ENCODE results near the gene ETV3. TPM values are rescaled to one million over a fixed set of nuclear protein-coding genes. Genes with fewer than 3 reads are reported as not detected.

The ETV3 gene
- total RNA-seq, 1 experiment from 2014 or later: 21.2 TPM

DNA sequence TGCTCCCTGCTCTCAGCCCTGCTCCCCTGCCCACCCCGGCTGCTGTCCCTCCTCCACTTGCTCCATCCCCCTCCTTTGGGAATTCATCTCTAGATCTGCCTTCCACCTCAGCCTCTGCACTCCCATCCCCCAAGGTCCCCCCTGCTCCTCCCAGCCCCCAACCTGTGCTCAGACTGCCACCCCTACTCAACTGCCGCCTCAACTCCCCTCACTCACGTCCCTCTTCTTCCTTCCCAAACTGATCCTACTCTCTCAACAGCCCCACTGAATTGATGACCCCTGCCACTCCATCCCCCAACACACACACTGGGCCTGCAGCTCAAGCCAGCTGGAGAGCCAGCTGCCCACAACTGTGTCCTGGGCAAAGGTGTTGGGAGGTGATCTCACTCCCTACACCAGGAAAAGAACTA lies 22.8 kb downstream of the ETV3 start:
- no peaks in the 10 kb centered on the region for H3K4me1 ChIP-seq (ENCODE audit: control insufficient read depth in 1 of 2, insufficient read depth in 2 of 2, low read length in 2 of 2)
- TF ChIP-seq POLR2A (IDR thresholded peaks at IDR 0.05; ENCODE audit: borderline replicate concordance, extremely low read depth, insufficient read depth, insufficient read length) (no peak), POLR2AphosphoS5 (IDR thresholded peaks at IDR 0.05; ENCODE audit: low read depth, low read length) (no peak), SP1 (IDR thresholded peaks at IDR 0.05; ENCODE audit: low read depth) (no peak), RAD21 (IDR thresholded peaks at IDR 0.05; ENCODE audit: low read depth) (no peak), SRF (IDR thresholded peaks at IDR 0.05; ENCODE audit: low read depth) (no peak), YY1 (IDR thresholded peaks at IDR 0.05; ENCODE audit: extremely low read depth, insufficient replicate concordance, low read depth, low read length) (no peak), ZFX (IDR thresholded peaks at IDR 0.05) (no peak), ATF3 (IDR thresholded peaks at IDR 0.05) (no peak), ZNF274 (IDR thresholded peaks at IDR 0.05; ENCODE audit: low read depth, low read length) (no peak), EGR1 (IDR thresholded peaks at IDR 0.05; ENCODE audit: low read depth) (no peak), CBX3 (IDR thresholded peaks at IDR 0.05; ENCODE audit: low read depth) (no peak), JUND (IDR thresholded peaks at IDR 0.05) (no peak), EZH2 (IDR thresholded peaks at IDR 0.05) (no peak), REST (IDR thresholded peaks at IDR 0.05; ENCODE audit: low read depth) (no peak), EZH2phosphoT487 (IDR thresholded peaks at IDR 0.05; ENCODE audit: borderline replicate concordance) (no peak), CEBPB (IDR thresholded peaks at IDR 0.05; ENCODE audit: low read depth) (no peak)
- TF ChIP-seq, protein P1, sequence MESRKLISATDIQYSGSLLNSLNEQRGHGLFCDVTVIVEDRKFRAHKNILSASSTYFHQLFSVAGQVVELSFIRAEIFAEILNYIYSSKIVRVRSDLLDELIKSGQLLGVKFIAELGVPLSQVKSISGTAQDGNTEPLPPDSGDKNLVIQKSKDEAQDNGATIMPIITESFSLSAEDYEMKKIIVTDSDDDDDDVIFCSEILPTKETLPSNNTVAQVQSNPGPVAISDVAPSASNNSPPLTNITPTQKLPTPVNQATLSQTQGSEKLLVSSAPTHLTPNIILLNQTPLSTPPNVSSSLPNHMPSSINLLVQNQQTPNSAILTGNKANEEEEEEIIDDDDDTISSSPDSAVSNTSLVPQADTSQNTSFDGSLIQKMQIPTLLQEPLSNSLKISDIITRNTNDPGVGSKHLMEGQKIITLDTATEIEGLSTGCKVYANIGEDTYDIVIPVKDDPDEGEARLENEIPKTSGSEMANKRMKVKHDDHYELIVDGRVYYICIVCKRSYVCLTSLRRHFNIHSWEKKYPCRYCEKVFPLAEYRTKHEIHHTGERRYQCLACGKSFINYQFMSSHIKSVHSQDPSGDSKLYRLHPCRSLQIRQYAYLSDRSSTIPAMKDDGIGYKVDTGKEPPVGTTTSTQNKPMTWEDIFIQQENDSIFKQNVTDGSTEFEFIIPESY (IDR thresholded peaks at IDR 0.05; ENCODE audit: extremely low read depth, insufficient replicate concordance, low read length): no peak
- TF ChIP-seq, protein P2, sequence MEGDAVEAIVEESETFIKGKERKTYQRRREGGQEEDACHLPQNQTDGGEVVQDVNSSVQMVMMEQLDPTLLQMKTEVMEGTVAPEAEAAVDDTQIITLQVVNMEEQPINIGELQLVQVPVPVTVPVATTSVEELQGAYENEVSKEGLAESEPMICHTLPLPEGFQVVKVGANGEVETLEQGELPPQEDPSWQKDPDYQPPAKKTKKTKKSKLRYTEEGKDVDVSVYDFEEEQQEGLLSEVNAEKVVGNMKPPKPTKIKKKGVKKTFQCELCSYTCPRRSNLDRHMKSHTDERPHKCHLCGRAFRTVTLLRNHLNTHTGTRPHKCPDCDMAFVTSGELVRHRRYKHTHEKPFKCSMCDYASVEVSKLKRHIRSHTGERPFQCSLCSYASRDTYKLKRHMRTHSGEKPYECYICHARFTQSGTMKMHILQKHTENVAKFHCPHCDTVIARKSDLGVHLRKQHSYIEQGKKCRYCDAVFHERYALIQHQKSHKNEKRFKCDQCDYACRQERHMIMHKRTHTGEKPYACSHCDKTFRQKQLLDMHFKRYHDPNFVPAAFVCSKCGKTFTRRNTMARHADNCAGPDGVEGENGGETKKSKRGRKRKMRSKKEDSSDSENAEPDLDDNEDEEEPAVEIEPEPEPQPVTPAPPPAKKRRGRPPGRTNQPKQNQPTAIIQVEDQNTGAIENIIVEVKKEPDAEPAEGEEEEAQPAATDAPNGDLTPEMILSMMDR (IDR thresholded peaks at IDR 0.05 in 2 of 3, conservative IDR thresholded peaks at IDR 0.05 in 1 of 3; ENCODE audit: borderline replicate concordance in 1 of 3, insufficient read depth in 1 of 3, low read depth in 2 of 3, low read length in 2 of 3): no peak
- TF ChIP-seq, protein P3, sequence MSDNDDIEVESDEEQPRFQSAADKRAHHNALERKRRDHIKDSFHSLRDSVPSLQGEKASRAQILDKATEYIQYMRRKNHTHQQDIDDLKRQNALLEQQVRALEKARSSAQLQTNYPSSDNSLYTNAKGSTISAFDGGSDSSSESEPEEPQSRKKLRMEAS (IDR thresholded peaks at IDR 0.05): no peak
- no peaks in the 10 kb centered on the region for H3K9me3 ChIP-seq (ENCODE audit: control insufficient read depth in 1 of 2, insufficient read depth in 1 of 2, low read depth in 1 of 2, low read length in 2 of 2)
- no peaks in the 10 kb centered on the region for H3K79me2 ChIP-seq (ENCODE audit: insufficient read depth, low read length)
- no peak overlapping the region for H3K27ac ChIP-seq (ENCODE audit: low read depth, low read length)
- peaks cover 3% of the 10 kb centered on the region; the same call in 1 of the 2 replicates for H3K27me3 ChIP-seq (ENCODE audit: insufficient read depth, low read length)
- H3K9ac ChIP-seq (ENCODE audit: low read length): no peak overlapping the region
- ATAC-seq: no peak
- H3K9me2 ChIP-seq (ENCODE audit: insufficient read depth): no peaks in the 10 kb centered on the region
- DNase-seq (ENCODE audit: low read depth, low spot score): no peak
- ChIA-PET POLR2A (interaction anchor here (0.6 kb wide), 1 partner anchor 13 kb away, joined by 3 read pairs; no protein-coding TSS in a partner anchor), CTCF (no interaction called here), RAD21 (ENCODE audit: low non-redundant PET in 1 of 2, low total read pairs in 2 of 2, uncharacterized antibody in 2 of 2, unreplicated experiment in 2 of 2) (no interaction called here)
- no peak overlapping the region for H3K4me3 ChIP-seq (replicated peaks in 1 of 2; ENCODE audit: low read depth in 1 of 2, low read length in 2 of 2)
- intact Hi-C loops (cut with micrococcal nuclease): no loop called here
- no peak overlapping the region for H2AFZ ChIP-seq (ENCODE audit: low read depth, low read length, poor library complexity, severe bottlenecking)
- BruUV-seq (replicated peaks): no TSS peak
- H4K20me1 ChIP-seq (ENCODE audit: insufficient read depth): no peaks in the 10 kb centered on the region
- no peak overlapping the region for H3K4me2 ChIP-seq (ENCODE audit: low read length)
- no peaks in the 10 kb centered on the region for H3K36me3 ChIP-seq (ENCODE audit: control insufficient read depth in 1 of 2, insufficient read depth in 2 of 2, low read length in 2 of 2)
